GM12891 (cell line): ENCODE data around the gene UPF1.
"Not testable (repeated sequence)": the region's sequence is repeated elsewhere in the genome, so short reads cannot be mapped to it uniquely, and the experiment has no call there.

Experiments
- DNase-seq: peaks from one replicate; pipeline ENCODE4 v3.0.0; 2011; ENCODE audit warnings: low spot score; ENCODE audit not compliant: insufficient read length
- FAIRE-seq: peaks from 2 replicates; lab custom pipeline; 2011; peaks lifted over from hg19 to GRCh38; lab: Jason Lieb, UNC
- PAX5 ChIP-seq: IDR thresholded peaks from 2 replicates; pipeline ENCODE4 v1.6.1; 2011; ENCODE audit warnings: low read length, moderate library complexity, mild to moderate bottlenecking; ENCODE audit not compliant: insufficient read depth, severe bottlenecking
- POLR2A ChIP-seq: IDR thresholded peaks from 2 replicates; pipeline ENCODE4 v1.6.1; 2011; ENCODE audit warnings: low read depth, low read length, control low read depth
- POLR2AphosphoS5 ChIP-seq: IDR thresholded peaks from 2 replicates; pipeline ENCODE4 v1.6.1; 2011; ENCODE audit warnings: low read depth, low read length, control low read depth
- POU2F2 ChIP-seq: IDR thresholded peaks from 2 replicates; pipeline ENCODE4 v1.6.1; 2011; ENCODE audit warnings: low read depth, mild to moderate bottlenecking, control low read depth, low read length, moderate library complexity
- SPI1 ChIP-seq: IDR thresholded peaks from 2 replicates; pipeline ENCODE4 v1.6.1; 2011; ENCODE audit warnings: low read depth, low read length, control low read depth
- TAF1 ChIP-seq: IDR thresholded peaks from 2 replicates; pipeline ENCODE4 v1.6.1; 2011; ENCODE audit warnings: low read depth, low read length, control low read depth

UPF1 gene

DNA sequence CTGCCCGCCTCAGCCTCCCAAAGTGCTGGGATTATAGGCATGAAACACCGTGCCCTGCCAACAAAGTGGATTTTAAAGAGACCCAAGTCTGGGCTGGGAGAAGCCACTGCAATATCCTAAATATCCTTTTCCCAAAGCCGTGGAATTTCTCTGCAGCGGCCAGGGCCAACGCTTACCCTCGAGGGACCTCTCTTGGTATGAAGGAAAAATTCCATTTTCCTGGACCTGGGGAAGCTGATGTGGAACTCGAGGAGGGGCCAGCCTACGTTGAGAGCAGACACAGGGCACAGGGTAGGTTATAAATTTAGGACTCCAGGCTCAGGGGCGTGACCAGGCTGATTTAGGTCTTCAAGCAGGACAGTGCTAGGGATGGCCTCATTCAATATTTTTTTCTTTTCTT, 17.7 kb upstream of the UPF1 start:
- TF ChIP-seq POU2F2 (no peak), PAX5 (no peak), POLR2A (no peak), SPI1 (no peak), TAF1 (no peak), POLR2AphosphoS5 (no peak)
- DNase-seq: no peak
- no peak for FAIRE-seq

DNA sequence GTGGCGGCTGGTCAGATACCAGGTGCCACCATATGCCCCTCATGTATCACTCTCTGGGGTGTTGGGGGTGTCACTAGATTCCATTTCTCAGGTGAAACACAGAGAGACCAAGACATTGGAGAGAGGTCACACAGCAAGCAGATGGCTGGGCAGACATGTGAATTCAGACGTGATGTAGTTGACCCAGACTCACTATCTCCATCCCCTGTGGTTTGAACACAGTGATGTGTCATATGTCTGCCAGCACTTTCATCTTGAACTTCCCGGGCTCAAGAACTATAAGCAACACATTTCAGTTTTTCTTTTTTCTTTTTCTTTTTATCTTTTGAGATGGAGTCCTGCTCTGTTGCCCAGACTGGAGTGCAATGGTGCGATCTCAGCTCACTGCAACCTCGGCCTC, 16.1 kb upstream of the UPF1 start:
- no peak for TF ChIP-seq PAX5
- no peak for TF ChIP-seq SPI1
- no peak for TF ChIP-seq POLR2AphosphoS5
- no peak for TF ChIP-seq POU2F2
- TF ChIP-seq POLR2A: no peak
- no peak for TF ChIP-seq TAF1
- FAIRE-seq (no peak), DNase-seq (no peak)

- not testable (repeated sequence) for FAIRE-seq, DNase-seq
Observed at GRCh38 chr19:18816645-18817044, 15.1 kb upstream of the UPF1 start.

DNA sequence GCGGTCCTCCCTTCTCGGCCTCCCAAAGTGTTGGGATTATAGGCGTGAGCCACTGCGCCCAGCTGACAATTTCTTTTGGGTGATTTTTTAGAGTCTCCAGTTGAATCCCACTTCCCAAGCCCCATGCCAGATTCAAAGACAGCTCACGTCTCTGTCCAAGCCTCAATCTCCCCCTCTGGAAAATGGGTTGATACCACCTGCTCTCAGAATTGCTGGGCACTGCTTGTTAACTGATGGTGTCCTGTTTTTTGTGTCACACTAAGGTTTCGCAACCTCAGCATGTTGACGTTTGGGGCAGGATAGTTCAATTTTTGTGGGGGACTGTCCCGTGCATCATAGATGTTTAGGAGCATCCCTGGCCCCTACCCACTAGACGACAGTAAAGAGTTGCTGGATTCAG, 14.2 kb upstream of the UPF1 start:
- DNase-seq (no peak), FAIRE-seq (no peak)
- no peak for TF ChIP-seq SPI1
- no peak for TF ChIP-seq PAX5
- no peak for TF ChIP-seq POU2F2

- DNase-seq (no peak), FAIRE-seq (no peak)
- TF ChIP-seq POU2F2 (no peak), SPI1 (no peak), POLR2AphosphoS5 (no peak), PAX5 (no peak), TAF1 (no peak), POLR2A (no peak)
Observed at GRCh38 chr19:18828786-18829185, 3.0 kb upstream of the UPF1 start.

- no peak for TF ChIP-seq TAF1
- no peak for TF ChIP-seq SPI1
- TF ChIP-seq PAX5: no peak
- no peak for TF ChIP-seq POU2F2
- no peak for TF ChIP-seq POLR2AphosphoS5
- no peak for TF ChIP-seq POLR2A
- FAIRE-seq: no peak
- no peak for DNase-seq
Observed at GRCh38 chr19:18830488-18830887, 1.3 kb upstream of the UPF1 start.

DNA sequence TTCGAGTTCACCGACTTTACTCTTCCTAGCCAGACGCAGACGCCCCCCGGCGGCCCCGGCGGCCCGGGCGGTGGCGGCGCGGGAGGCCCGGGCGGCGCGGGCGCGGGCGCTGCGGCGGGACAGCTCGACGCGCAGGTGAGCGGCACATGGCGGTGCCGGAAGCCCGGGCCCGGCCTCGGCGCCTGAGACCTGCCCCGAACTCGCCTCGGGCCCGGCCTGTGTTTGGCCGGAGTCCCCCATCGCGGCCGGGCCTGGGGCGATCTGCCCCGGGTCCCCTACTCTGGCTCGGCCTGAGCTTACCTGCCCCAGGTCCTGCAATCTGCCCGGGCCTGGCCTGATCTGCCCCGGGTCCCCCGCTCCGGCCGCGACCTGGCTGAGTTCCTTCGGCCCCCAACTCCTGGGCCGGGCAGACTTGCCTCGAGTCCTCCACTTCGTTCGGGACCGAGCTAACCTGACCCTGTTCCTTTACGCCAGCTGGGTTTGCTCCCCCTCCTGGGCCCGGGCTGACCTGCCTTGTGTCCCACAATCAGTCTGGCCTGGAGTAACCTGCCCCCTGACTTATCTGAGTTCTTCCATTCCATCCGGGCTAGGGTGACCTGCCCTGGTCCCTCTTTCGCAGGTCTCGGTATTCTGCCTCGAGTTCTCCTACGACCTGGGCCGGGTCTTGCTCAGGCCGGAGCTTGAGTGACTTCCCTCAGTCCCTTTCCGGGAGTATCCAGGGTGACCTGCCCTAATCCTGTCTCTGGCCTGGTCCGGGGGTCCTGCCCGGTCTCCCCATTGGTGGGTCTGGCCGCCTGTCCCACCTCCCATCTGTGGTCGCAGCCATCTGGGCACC, 764 bp downstream of the UPF1 start:
- no peak for TF ChIP-seq TAF1
- TF ChIP-seq SPI1: no peak
- no peak for TF ChIP-seq POU2F2
- TF ChIP-seq POLR2AphosphoS5: no peak
- TF ChIP-seq POLR2A: no peak
- TF ChIP-seq PAX5: no peak
- no peak for DNase-seq
- no peak for FAIRE-seq

- TF ChIP-seq TAF1 (no peak), POLR2AphosphoS5 (no peak), PAX5 (no peak), POLR2A (no peak), POU2F2 (0 out of 2 replicates have a peak, but pooled peaks have one; percentile 30), SPI1 (no peak)
- DNase-seq (no peak), FAIRE-seq (no peak)
Observed at GRCh38 chr19:18833141-18833476, 1.4 kb downstream of the UPF1 start.

DNA sequence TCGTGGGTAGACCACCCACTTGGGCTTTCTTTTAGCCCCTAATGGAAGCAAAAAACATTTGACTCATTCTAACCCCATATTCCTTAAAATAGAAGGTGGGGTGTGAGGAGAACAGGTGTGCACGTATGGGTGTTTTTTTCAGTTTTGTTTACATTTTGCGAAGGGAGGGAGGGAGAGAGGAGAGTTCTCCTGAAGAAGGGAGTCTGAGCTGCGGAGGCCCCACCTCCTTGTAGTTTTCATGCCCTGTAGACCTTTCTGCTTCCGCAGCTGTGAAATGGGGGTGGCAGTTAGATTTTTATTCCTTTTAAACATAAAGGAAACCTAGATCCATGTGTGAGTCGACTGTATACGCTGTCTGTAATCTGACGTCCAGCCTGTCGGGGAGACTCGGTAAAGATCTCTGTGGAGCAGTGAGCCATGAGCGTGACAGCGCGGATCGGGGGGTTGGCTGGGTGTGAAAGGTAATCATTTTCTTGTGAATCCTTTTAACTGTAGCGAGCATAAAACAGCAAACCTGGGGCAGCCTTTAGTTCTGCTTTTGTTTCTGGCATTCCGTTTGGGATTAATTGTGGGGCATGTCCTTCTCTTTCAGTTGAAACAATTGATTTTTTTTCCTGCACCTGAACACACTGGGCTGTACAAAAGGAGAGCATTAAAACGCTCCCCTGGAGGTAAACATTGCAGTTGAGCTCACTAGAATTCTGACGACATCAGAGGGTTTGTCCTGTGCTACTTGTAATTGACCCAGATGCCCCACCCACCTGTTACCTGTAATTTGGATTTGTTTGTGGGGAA, 2.3 kb downstream of the UPF1 start:
- TF ChIP-seq PAX5 (no peak), TAF1 (no peak), SPI1 (no peak), POU2F2 (no peak), POLR2AphosphoS5 (no peak; the same call in 1 of the 2 replicates), POLR2A (no peak)
- FAIRE-seq: no peak
- no peak for DNase-seq

GRCh38 chr19:18834644-18834984, 2.9 kb downstream of the UPF1 start:
- TF ChIP-seq SPI1 (no peak), POLR2A (no peak), TAF1 (no peak)
- FAIRE-seq (no peak), DNase-seq (no peak)
